H9 (cell line): ENCODE results near the gene DCST1. TPM values are rescaled to one million over a fixed set of nuclear protein-coding genes. Genes with fewer than 3 reads are reported as not detected.

Source experiments
- DNase-seq: peaks from one replicate; pipeline ENCODE4 v3.0.0-alpha.2; 2017
- H2AFZ ChIP-seq: one replicate; pipeline ENCODE4 v1.6.1; 2013; ENCODE audit warnings: mild to moderate bottlenecking, low read length, control low read depth, moderate library complexity
- H2AK5ac ChIP-seq: 2 replicates; pipeline ENCODE4 v1.6.1; 2013; ENCODE audit warnings: low read length, control low read depth, mixed read lengths; ENCODE audit not compliant: insufficient read length
- H2BK120ac ChIP-seq: one replicate; pipeline ENCODE4 v1.6.1; 2013; ENCODE audit warnings: low read depth, mild to moderate bottlenecking, low read length, control low read depth, inconsistent platforms; ENCODE audit not compliant: poor library complexity, severe bottlenecking
- H2BK12ac ChIP-seq: 2 replicates; pipeline ENCODE4 v1.6.1; 2013; ENCODE audit warnings: low read length, control low read depth, mixed read lengths, low read depth; ENCODE audit not compliant: insufficient read length
- H2BK15ac ChIP-seq: 2 replicates; pipeline ENCODE4 v1.6.1; 2013; ENCODE audit warnings: low read depth, low read length, control low read depth
- H2BK20ac ChIP-seq: one replicate; pipeline ENCODE4 v1.6.1; 2013; ENCODE audit warnings: low read depth, mild to moderate bottlenecking, low read length, control low read depth, inconsistent platforms; ENCODE audit not compliant: poor library complexity, severe bottlenecking
- H2BK5ac ChIP-seq: 2 replicates; pipeline ENCODE4 v1.6.1; 2013; ENCODE audit warnings: low read length, control low read depth, mixed read lengths; ENCODE audit not compliant: insufficient read length
- H3K14ac ChIP-seq: 2 replicates; pipeline ENCODE4 v1.6.1; 2013; ENCODE audit warnings: low read length, control low read depth; ENCODE audit not compliant: insufficient read depth
- H3K18ac ChIP-seq: 2 replicates; pipeline ENCODE4 v1.6.1; 2013; ENCODE audit warnings: low read depth, mild to moderate bottlenecking, mixed read lengths, low read length, control low read depth; ENCODE audit not compliant: insufficient read length
- H3K23ac ChIP-seq: 2 replicates; pipeline ENCODE4 v1.6.1; 2013; ENCODE audit warnings: low read length, control low read depth, mixed read lengths, low read depth; ENCODE audit not compliant: insufficient read length
- H3K23me2 ChIP-seq: 2 replicates; pipeline ENCODE4 v1.6.1; 2013; ENCODE audit warnings: low read depth, mild to moderate bottlenecking, mixed read lengths, low read length, control low read depth; ENCODE audit not compliant: insufficient read length, poor library complexity, severe bottlenecking
- H3K27ac ChIP-seq: 2 replicates; pipeline ENCODE4 v1.5.1; 2013; ENCODE audit warnings: low read length, control low read depth, mixed read lengths, low read depth; ENCODE audit not compliant: insufficient read length
- H3K27me3 ChIP-seq: 2 replicates; pipeline ENCODE4 v1.6.1; 2013; ENCODE audit warnings: low read length, control low read depth, inconsistent platforms; ENCODE audit not compliant: insufficient read depth
- H3K4ac ChIP-seq: 2 replicates; pipeline ENCODE4 v1.6.1; 2013; ENCODE audit warnings: low read depth, mild to moderate bottlenecking, control low read depth, inconsistent platforms, low read length, moderate library complexity
- H3K4me1 ChIP-seq: 2 replicates; pipeline ENCODE4 v1.6.1; 2013; ENCODE audit warnings: low read length, control low read depth, inconsistent platforms; ENCODE audit not compliant: insufficient read depth
- H3K4me2 ChIP-seq: 2 replicates; pipeline ENCODE4 v1.6.1; 2013; ENCODE audit warnings: low read length, control low read depth, mixed read lengths; ENCODE audit not compliant: insufficient read length, insufficient read depth
- H3K56ac ChIP-seq: 2 replicates; pipeline ENCODE4 v1.6.1; 2013; ENCODE audit warnings: low read depth, mild to moderate bottlenecking, mixed read lengths, low read length, control low read depth; ENCODE audit not compliant: insufficient read length
- H3K79me1 ChIP-seq: 2 replicates; pipeline ENCODE4 v1.6.1; 2013; ENCODE audit warnings: low read depth, mild to moderate bottlenecking, moderate library complexity, low read length, control low read depth, inconsistent platforms; ENCODE audit not compliant: insufficient read depth, poor library complexity, severe bottlenecking
- H3K79me2 ChIP-seq: 2 replicates; pipeline ENCODE4 v1.6.1; 2013; ENCODE audit warnings: low read length, control low read depth, inconsistent platforms; ENCODE audit not compliant: insufficient read depth
- H3K9ac ChIP-seq: 2 replicates; pipeline ENCODE4 v1.6.1; 2013; ENCODE audit warnings: low read length, control low read depth, mixed read lengths; ENCODE audit not compliant: insufficient read length; ENCODE audit errors: extremely low read depth
- H3K9me3 ChIP-seq: one replicate; pipeline ENCODE4 v1.6.1; 2013; ENCODE audit warnings: low read depth, low read length, inconsistent platforms; ENCODE audit not compliant: control insufficient read depth
- H3T11ph ChIP-seq: one replicate; pipeline ENCODE4 v1.6.1; 2013; ENCODE audit warnings: mild to moderate bottlenecking, low read length, control low read depth, inconsistent platforms
- H4K20me1 ChIP-seq: one replicate; pipeline ENCODE4 v1.6.1; 2013; ENCODE audit not compliant: control insufficient read depth, insufficient read length, insufficient read depth
- H4K5ac ChIP-seq: 2 replicates; pipeline ENCODE4 v1.6.1; 2013; ENCODE audit warnings: low read depth, mild to moderate bottlenecking, mixed read lengths, low read length, control low read depth; ENCODE audit not compliant: insufficient read length
- H4K8ac ChIP-seq: replicated peaks from 2 replicates; pipeline ENCODE4 v1.6.1; 2013; ENCODE audit warnings: low read length, control low read depth, mixed read lengths, low read depth; ENCODE audit not compliant: insufficient read length
- H4K91ac ChIP-seq: 2 replicates; pipeline ENCODE4 v1.6.1; 2013; ENCODE audit warnings: low read depth, mild to moderate bottlenecking, moderate library complexity, mixed read lengths, low read length, control low read depth; ENCODE audit not compliant: insufficient read length
- H3K27ac Mint-ChIP-seq, 3 experiments: 2 replicates in 2 of 3; 3 replicates in 1 of 3; pipeline ENCODE4 v1.8.0; 2020 to 2021; ENCODE audit warnings: mixed read lengths in 3 of 3, mild to moderate bottlenecking in 1 of 3, moderate library complexity in 1 of 3
- H3K27me3 Mint-ChIP-seq: 2 replicates; pipeline ENCODE4 v1.8.0; 2021; ENCODE audit warnings: low read depth, mild to moderate bottlenecking, moderate library complexity, mixed read lengths
- H3K36me3 Mint-ChIP-seq, 3 experiments: 2 replicates in 2 of 3; 3 replicates in 1 of 3; pipeline ENCODE4 v1.8.0; 2020 to 2021; ENCODE audit warnings: low read depth in 3 of 3, mixed read lengths in 3 of 3; ENCODE audit not compliant: insufficient read depth in 1 of 3
- H3K4me1 Mint-ChIP-seq, 2 experiments: 2 replicates each; pipeline ENCODE4 v1.8.0; 2020; ENCODE audit warnings: mixed read lengths in 2 of 2
- H3K4me3 Mint-ChIP-seq, 2 experiments: 2 replicates in 1 of 2; 3 replicates in 1 of 2; pipeline ENCODE4 v1.8.0; 2020 to 2021; ENCODE audit warnings: mild to moderate bottlenecking in 2 of 2, mixed read lengths in 2 of 2, moderate library complexity in 1 of 2
- H3K9me3 Mint-ChIP-seq, 2 experiments: 2 replicates in 1 of 2; 3 replicates in 1 of 2; pipeline ENCODE4 v1.8.0; 2020; ENCODE audit warnings: mild to moderate bottlenecking in 2 of 2, mixed read lengths in 2 of 2, moderate library complexity in 1 of 2
- WGBS: extraction: QIAGEN DNeasy Blood & Tissue Kit; methylation state at CpG from one replicate; pipeline ENCODE4 v1.1.7; 2013; ENCODE audit warnings: missing lambda C conversion rate, low lambda C conversion rate, mixed read lengths; ENCODE audit not compliant: insufficient read length; ENCODE audit errors: extremely low coverage; 5-methylcytosine and 5-hydroxymethylcytosine counted together
- total RNA-seq: library from RNA; stranded (reverse); gene quantifications from 2 replicates; pipeline ENCODE4 v1.2.1, GENCODE V29; 2021
- TF ChIP-seq, protein P1 (sequence below): fragments of 200-600 bp; sonication (generic); conservative IDR thresholded peaks from 3 replicates; pipeline ENCODE4 v1.8.0; 2021; ENCODE audit warnings: antibody characterized with exemption, mild to moderate bottlenecking

The DCST1 gene
- total RNA-seq, 1 experiment from 2014 or later: not detected

DNA sequence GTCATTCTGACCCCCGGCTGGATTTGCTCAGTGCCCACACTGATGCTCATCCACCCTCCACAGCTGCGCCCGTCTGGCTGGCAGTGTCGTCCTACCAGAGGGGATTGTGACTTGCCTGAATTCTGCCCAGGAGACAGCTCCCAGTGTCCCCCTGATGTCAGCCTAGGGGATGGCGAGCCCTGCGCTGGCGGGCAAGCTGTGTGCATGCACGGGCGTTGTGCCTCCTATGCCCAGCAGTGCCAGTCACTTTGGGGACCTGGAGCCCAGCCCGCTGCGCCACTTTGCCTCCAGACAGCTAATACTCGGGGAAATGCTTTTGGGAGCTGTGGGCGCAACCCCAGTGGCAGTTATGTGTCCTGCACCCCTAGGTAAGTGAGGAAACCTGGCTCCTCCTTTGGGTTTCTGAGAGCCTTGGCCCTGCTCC, 24.2 kb downstream of the DCST1 start:
- Histone ChIP-seq H3K9me3 (no peaks in the 10 kb centered on the region), H2BK120ac (no peak overlapping the region), H2BK12ac (no peak overlapping the region), H3K14ac (no peak overlapping the region), H4K91ac (no peak overlapping the region), H3K4ac (no peak overlapping the region), H2AK5ac (no peak overlapping the region), H3K27ac (no peak overlapping the region), H2BK5ac (no peak overlapping the region), H4K5ac (no peak overlapping the region), H2AFZ (no peak overlapping the region), H3K23me2 (peaks cover 11% of the 10 kb centered on the region), H3K23ac (no peak overlapping the region), H3T11ph (no peak overlapping the region), H3K4me2 (no peak overlapping the region), H3K79me1 (no peaks in the 10 kb centered on the region), H2BK15ac (no peak overlapping the region), H2BK20ac (no peak overlapping the region), H3K4me1 (no peaks in the 10 kb centered on the region), H3K79me2 (no peaks in the 10 kb centered on the region), H3K27me3 (0 out of 2 replicates have a peak, but pooled peaks cover under 1% of the 10 kb centered on the region), H3K18ac (no peak overlapping the region), H4K8ac (no peak overlapping the region), H3K56ac (no peak overlapping the region), H4K20me1 (no peaks in the 10 kb centered on the region), H3K9ac (no peak overlapping the region)
- TF ChIP-seq, protein P1, sequence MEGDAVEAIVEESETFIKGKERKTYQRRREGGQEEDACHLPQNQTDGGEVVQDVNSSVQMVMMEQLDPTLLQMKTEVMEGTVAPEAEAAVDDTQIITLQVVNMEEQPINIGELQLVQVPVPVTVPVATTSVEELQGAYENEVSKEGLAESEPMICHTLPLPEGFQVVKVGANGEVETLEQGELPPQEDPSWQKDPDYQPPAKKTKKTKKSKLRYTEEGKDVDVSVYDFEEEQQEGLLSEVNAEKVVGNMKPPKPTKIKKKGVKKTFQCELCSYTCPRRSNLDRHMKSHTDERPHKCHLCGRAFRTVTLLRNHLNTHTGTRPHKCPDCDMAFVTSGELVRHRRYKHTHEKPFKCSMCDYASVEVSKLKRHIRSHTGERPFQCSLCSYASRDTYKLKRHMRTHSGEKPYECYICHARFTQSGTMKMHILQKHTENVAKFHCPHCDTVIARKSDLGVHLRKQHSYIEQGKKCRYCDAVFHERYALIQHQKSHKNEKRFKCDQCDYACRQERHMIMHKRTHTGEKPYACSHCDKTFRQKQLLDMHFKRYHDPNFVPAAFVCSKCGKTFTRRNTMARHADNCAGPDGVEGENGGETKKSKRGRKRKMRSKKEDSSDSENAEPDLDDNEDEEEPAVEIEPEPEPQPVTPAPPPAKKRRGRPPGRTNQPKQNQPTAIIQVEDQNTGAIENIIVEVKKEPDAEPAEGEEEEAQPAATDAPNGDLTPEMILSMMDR: peak; percentile 37
- H3K4me3 Mint-ChIP-seq: no peak overlapping the region
- no peaks in the 10 kb centered on the region for H3K9me3 Mint-ChIP-seq
- H3K36me3 Mint-ChIP-seq: peaks cover 10 to 18% (median 18%) of the 10 kb centered on the region in 3 experiments; a peak in 6 of 7 replicates
- peaks cover 4% of the 10 kb centered on the region for H3K27me3 Mint-ChIP-seq
- no peak overlapping the region for H3K27ac Mint-ChIP-seq
- DNase-seq: no peak
- peaks cover 2 to 11% of the 10 kb centered on the region in 2 experiments for H3K4me1 Mint-ChIP-seq
- WGBS: no CpG with 5 or more reads among the region's 13 CpGs
